Cardiac fibroblast (primary cell): ENCODE measurements around the gene SCARB1.
A peak's percentile ranks its signal among the peaks of the same experiment; 100 is the strongest.

ENCODE experiments used
- DNase-seq, 2 donors: peaks; one replicate each; pipeline versions ENCODE4 v3.0.0 to v3.0.0-alpha.2; 2010; ENCODE audit warnings: low read depth in 2 of 2
- H3K4me3 ChIP-seq, 2 donors: replicated peaks in 1 of 2; 1 replicate in 1 of 2; 2 replicates in 1 of 2; pipeline ENCODE4 v1.5.1; 2011; ENCODE audit warnings: low read depth in 2 of 2, low read length in 2 of 2, mild to moderate bottlenecking in 2 of 2, moderate library complexity in 1 of 2
- CTCF ChIP-seq: IDR thresholded peaks from one replicate; pipeline ENCODE4 v1.5.1; 2011; ENCODE audit warnings: low read depth, mild to moderate bottlenecking, low read length, inconsistent platforms

Gene SCARB1

GRCh38 chr12:124739953-124740561 is 123.6 kb downstream of the SCARB1 start:
- TF ChIP-seq CTCF: no peak
- H3K4me3 ChIP-seq: no peak overlapping the region
- DNase-seq: no peak

- TF ChIP-seq CTCF: no peak
- H3K4me3 ChIP-seq: no peak overlapping the region
- peak in 1 of 2 donors; percentile 41 for DNase-seq
Measured at GRCh38 chr12:124738636-124739467, 124.8 kb downstream of the SCARB1 start.

DNA sequence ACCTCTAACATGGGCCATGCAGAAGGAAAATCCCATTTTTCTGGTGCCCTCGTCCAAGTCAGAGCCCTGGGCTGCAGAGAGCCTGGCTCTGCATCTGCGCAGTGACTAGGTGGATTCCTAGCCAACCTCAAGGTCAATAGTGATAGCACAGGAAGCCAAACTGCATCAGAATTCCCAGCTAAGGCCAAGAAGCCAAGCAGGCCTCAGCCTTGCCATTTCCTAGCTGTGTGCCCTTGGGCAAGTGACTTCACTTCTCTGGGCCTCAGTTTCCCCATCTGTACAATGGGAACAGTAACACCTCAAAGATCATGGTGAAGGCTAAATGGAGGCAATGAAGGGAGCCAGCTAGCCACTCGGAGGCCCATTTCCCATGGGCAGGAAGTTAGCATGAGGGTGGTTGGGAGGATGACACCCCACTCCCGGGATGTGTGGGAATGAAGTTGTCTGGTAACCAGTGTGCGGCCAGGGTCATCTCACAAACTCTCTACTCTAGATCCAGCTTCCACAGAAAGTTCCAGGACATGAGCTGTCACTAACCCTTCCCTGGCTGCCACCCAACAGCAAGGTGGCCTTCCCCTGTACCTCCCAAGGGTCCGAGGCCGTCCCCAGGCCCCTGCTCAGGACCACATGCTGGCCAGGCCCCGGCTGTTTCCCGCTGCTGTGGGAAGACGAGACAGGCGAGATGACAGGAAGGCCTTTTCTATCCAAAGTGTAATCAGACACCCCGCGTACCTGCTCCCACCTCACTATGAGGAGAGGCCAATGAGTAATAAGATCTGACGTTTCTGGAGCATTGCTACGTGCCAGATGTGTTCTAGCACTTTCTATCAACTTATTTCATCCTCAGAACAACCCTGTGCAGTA is 125.7 kb downstream of the SCARB1 start:
- no peak overlapping the region for H3K4me3 ChIP-seq
- TF ChIP-seq CTCF: no peak
- no peak for DNase-seq

GRCh38 chr12:124737040-124737419 is 126.6 kb downstream of the SCARB1 start:
- no peak for TF ChIP-seq CTCF
- H3K4me3 ChIP-seq: no peak overlapping the region
- no peak for DNase-seq

DNA sequence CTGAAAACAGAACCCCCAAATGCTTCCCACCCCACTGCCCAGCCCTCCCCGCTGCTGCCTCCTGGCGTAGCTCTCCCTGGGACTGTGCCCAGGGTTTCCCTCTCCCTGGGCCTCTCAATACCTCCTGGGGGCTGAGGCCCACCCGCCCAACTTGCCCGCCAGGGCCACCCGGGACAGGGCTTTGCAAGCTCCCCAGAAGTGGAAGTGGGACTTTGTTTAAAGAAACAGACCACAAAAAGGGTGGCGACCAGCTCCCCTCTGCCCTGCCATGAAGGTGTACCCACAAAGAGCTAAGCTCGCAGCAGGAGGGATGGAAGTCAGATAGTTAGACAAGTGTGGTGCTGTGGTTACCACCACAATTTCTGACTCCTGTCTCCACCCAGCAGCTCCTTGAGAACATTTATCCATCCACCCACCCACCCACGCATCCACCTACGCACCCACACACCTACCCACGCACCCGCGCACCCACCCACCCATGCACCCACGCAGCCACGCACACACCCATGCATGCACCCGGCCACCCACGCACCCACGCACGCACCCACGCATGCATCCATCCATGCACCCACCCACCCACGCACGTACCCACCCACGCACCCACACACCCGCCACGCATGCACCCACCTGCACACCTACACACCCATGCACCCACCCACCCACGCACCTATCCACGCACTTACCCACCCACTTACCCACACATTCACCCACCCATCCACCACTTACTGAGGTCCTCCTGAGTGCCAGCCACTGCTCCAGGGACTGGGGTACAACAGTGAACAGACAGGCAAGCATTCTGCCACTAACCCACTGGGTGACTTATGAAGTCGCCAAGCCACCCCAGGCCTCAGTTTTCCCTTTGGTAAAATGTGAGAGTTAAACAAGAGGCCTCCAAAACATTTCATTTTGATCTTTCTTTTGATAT is 127.3 kb downstream of the SCARB1 start:
- DNase-seq: no peak
- no peak overlapping the region for H3K4me3 ChIP-seq
- TF ChIP-seq CTCF: no peak
